HEK293 (cell line): ENCODE results near the gene DYNLL1.

Source experiments
- ATF2 ChIP-seq: fragments of 450-650 bp; formaldehyde crosslinking; IDR thresholded peaks from 2 replicates; pipeline ENCODE4 v1.5.1; 2016; ENCODE audit warnings: missing biosample characterization, missing genetic modification characterization, low read depth
- CTCF ChIP-seq: fragments of 450-650 bp; formaldehyde crosslinking; IDR thresholded peaks from 2 replicates; pipeline ENCODE4 v1.5.1; 2016; ENCODE audit warnings: missing biosample characterization, missing genetic modification characterization
- IKZF3 ChIP-seq: fragments of 450-650 bp; IDR thresholded peaks from 2 replicates; pipeline ENCODE4 v1.5.0; 2018; ENCODE audit warnings: missing biosample characterization, mild to moderate bottlenecking, missing genetic modification characterization, moderate library complexity
- MEIS1 ChIP-seq: sonication (generic); formaldehyde crosslinking; IDR thresholded peaks from 2 replicates; pipeline ENCODE4 v1.8.1; 2022; ENCODE audit warnings: missing genetic modification reagents, mild to moderate bottlenecking, borderline replicate concordance
- REST ChIP-seq: fragments of 450-650 bp; formaldehyde crosslinking; IDR thresholded peaks from 2 replicates; pipeline ENCODE4 v1.5.1; 2016; ENCODE audit warnings: missing biosample characterization, missing genetic modification characterization
- SP2 ChIP-seq: fragments of 450-650 bp; formaldehyde crosslinking; IDR thresholded peaks from 2 replicates; pipeline ENCODE4 v1.5.1; 2016; ENCODE audit warnings: missing biosample characterization, missing genetic modification characterization
- YY1 ChIP-seq: fragments of 450-650 bp; formaldehyde crosslinking; IDR thresholded peaks from 2 replicates; pipeline ENCODE4 v1.5.1; 2018; ENCODE audit warnings: missing biosample characterization, missing genetic modification characterization
- ZBTB17 ChIP-seq: fragments of 450-650 bp; formaldehyde crosslinking; IDR thresholded peaks from 2 replicates; pipeline ENCODE4 v1.5.1; 2016; ENCODE audit warnings: missing biosample characterization, missing genetic modification characterization
- ZNF10 ChIP-seq: fragments of 450-650 bp; formaldehyde crosslinking; IDR thresholded peaks from 2 replicates; pipeline ENCODE4 v1.5.1; 2017; ENCODE audit warnings: missing biosample characterization, missing genetic modification characterization
- ZNF175 ChIP-seq: fragments of 450-650 bp; formaldehyde crosslinking; IDR thresholded peaks from 2 replicates; pipeline ENCODE4 v1.5.1; 2016; ENCODE audit warnings: missing biosample characterization, missing genetic modification characterization
- ZNF266 ChIP-seq: fragments of 450-650 bp; formaldehyde crosslinking; IDR thresholded peaks from 2 replicates; pipeline ENCODE4 v1.5.1; 2016; ENCODE audit warnings: missing biosample characterization, missing genetic modification characterization, low read depth
- ZNF274 ChIP-seq, 2 experiments: fragments of 200-500 bp in 1 of 2; fragments of 450-650 bp in 1 of 2; sonication (Bioruptor generic) in 1 of 2; formaldehyde crosslinking in 1 of 2; IDR thresholded peaks; 2 replicates each; pipeline versions ENCODE4 v1.5.1 to v1.6.1; 2014 to 2016; ENCODE audit warnings: borderline replicate concordance in 1 of 2, inconsistent platforms in 1 of 2, low read length in 1 of 2, missing biosample characterization in 1 of 2, missing genetic modification characterization in 1 of 2
- ZNF558 ChIP-seq: fragments of 450-650 bp; formaldehyde crosslinking; IDR thresholded peaks from 2 replicates; pipeline ENCODE4 v1.5.1; 2016; ENCODE audit warnings: missing biosample characterization, missing genetic modification characterization

GRCh38 chr12:120534203-120534702 is 38.3 kb downstream of the DYNLL1 start, which contains the start of gene RNF10:
- TF ChIP-seq ZNF10 (tag by site-specific recombination) (no peak; the same call in 1 of the 2 replicates), ZNF175 (tag by site-specific recombination) (no peak), ZBTB17 (tag by site-specific recombination) (peak; percentile 75), IKZF3 (tag by site-specific recombination) (no peak), ZNF274 (IDR thresholded peaks at IDR 0.05; ENCODE audit: low read length) (no peak), ZNF274 (tag by site-specific recombination; IDR thresholded peaks at IDR 0.05; ENCODE audit: borderline replicate concordance) (no peak), YY1 (peak; percentile 75), ZNF266 (no peak), ZNF558 (tag by site-specific recombination) (no peak), SP2 (tag by site-specific recombination) (no peak), MEIS1 (CRISPR knock-in tag) (no peak), CTCF (no peak), REST (tag by site-specific recombination) (no peak), ATF2 (tag by site-specific recombination) (no peak)
